ENCODE measurements around the gene FRS3.

FRS3 gene

DNA sequence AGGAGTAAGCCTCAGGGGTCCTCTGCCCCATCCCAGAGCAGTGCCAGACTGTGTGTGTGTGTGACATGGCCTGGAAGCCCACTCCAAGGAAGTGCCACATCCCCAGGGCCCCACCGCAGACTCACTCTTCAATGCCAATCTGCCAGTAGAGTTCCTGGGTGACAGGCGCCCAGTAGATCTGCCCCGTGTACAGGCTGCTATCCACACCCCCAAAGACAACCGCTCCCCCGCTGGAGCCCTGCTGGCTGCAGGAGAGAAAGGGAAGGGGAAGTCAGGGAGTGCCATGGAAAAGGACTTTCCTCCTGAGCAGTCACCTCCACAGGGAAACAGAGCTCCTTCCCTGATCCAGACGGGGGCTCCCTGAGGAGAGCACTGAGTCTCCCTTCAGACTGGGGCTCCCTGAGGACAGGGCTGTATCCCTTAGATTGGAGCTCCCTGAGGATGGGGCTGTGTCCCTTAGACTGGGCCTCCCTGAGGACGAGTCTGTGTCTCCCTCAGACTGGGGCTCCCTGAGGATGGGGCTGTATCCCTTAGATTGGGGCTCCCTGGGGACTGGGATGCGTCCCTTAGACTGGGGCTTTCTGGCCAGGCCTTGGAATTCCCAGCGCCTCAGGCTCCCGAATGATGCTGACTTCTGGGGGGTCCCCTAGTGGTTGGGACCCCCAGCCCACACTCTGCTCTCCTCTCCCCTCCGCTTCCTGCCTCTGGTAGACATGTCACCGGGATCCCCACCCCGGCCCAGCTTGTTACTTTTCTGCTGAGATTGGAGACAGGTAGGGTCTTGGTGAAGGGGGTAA is 39.1 kb downstream of the FRS3 start:
- DNase-seq = no peak

GRCh38 chr6:41739041-41739440 is 40.7 kb downstream of the FRS3 start:
- no peak for DNase-seq

DNA sequence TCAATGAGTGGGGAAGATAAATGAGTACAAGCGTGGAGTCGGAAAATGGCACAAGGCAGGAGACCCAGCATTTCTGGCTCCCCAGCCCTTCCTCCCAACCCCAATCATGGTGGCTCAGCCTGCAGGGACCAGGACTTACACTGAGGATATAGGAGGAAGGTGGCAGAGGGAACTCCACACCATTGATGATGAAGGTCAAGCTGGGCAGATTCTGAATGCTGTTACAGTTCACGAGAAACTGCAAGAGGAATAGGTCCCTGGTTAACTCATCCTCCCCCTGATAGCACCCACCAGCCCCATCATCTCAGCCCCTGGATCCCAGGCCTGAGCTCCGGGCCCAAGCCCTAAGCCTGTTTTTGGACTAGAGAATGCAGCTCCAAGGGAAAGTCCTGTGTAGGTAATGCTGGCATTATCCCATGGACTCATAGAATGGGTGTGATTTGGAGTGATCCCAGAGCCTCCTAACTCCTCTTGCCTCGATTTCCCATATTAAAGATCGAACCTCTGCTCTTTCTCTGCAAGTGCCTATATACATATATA is 42.0 kb downstream of the FRS3 start:
- no peak for DNase-seq

DNA sequence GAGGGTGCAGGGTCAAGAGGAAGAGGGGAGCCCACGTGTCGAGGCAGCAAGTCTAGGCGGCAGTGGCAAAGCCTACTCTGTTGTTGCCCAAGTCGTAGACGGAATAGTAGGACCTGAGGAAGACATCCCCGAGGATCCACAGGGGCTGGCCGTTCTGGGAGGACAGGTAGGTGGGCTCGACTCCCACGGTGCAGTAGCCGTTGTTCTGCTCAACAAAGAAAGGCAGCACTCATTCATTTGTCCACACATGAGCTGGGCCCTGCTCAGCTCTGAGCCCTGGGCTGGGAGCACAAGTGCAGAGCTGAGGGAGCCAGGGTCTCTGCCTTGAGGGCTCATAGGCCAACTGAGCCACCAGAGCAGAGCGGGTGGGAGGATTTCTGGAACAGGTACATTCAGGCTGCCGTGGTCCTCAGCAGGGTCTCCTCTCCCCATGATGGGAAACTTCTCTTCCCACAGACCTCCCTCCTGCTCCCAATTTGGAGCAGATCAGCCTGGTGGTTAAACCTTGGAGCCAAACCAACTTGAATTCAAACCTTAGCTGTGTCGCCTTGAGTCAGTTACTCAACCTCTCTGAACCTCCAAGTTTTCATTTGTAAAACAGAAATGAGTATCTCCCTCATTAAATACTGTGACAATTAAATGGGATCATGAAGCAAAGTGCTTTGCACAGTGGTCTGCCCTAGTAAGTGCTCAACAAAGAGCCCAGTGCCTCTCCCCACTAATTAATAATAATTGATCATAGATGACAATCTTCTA is 42.7 kb downstream of the FRS3 start:
- no peak for DNase-seq

- DNase-seq = no peak
These were observed 43.4 kb downstream of the FRS3 start for GRCh38 chr6:41736186-41736733.

DNA sequence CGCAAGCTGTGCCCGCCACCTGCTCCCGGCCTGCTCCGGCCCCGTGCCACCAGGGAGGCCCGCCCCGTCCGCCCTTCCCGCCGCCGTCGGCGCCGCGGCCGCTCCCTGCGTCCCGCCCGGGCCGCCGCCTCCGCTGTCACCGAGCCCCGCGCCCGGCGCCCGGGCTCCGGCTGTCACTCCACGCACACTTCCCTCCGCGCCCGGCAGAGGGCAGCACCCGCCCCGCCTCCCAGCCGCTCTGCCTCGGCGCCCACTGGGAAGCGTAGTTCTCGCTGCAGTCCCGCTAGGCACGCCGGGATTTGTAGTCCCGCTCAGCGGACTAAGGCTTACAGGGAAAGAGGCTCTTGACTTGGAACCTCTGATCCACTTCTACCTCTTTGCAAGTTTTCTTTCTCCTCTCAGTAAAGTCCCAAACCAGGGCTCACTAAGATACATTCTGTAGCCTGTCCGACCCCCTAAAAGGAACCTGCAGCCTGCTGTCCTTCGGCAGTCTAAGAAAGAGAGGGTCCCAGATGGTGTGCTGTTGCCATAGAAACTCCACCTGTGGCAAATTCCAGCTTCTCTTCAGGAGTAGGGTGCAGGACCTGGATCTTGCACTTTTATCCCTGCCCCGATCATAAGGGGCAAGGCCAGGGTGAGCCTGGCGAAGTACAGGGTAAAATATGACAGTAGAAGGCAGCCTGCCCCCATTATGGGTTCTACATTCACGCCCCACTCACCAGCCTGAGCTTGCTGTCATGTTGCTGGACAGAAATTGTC is 44.1 kb downstream of the FRS3 start, which contains the start of gene TFEB:
Gene TFEB, minus strand, starts transcription at position 182 of the 759 bp plus-strand sequence. CDS start 44,395 bp downstream, outside the sequence.
- peak; percentile 94 for DNase-seq

- peak; percentile 77 for DNase-seq
These were observed 44.9 kb downstream of the FRS3 start for GRCh38 chr6:41734666-41735426.

DNA sequence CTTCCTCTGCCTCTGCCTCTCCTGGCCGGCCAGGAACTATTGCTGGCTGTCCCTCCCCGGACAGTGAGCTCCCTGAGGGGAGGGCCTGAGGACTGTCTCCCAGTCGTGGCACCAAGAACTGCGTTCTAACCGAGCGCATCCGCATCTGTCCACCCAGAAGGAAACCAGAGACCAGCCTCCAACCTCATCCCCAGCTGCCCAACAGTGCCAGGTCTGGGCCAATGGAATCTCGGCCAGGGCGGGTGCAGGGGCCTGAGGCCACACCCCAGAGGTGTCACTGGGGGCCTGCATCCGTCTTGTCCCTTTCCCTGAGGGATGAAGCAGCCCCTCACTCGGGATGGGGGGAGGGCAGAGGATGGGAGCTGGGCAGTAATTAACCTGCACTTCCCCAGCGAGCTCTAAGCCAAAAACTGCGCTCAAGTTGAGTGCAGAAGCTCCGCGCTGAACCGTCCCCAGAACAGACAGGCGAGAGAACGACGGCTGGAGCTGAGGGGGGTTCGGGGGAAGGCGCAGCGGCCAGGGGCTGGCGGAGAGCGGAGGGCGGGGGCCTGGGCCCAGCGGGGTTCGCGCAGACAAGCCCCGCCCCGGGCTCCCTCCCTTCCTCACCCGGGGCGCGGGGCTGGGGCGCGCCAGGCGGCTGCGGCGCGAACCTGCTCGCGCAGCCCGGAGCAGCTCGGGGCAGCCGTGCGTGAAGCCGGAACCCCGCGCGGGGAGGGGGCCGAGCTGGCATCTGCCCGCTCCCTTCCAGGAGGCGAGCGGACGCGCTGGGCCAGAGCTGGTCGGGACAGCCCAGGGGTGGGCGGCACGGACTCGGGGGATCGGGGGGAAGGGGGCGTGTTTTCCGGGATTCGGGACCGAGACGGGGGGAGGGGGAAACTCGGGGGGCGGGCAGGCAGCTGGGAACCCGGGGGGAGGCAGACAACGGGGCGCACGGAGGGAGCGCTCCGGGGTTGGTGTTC is 45.7 kb downstream of the FRS3 start:
- peak; percentile 62 for DNase-seq

DNA sequence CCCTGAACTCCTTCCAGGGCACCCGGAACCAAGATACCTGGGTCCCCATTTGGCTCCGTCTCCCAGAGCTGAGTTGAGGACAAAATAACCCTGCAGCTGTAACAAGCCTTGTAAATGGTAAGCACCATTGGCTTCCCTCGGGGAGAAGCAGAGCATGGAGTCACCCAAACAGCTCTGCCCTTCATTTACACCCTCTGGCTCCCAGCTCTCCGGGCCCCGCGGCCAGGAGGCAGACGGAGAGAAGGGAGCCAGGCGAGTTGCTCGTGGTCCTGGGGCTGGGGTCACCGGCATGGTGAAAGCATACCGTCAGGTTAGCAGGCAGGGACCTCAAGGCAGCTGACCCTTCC is 46.4 kb downstream of the FRS3 start:
- DNase-seq = no peak

DNA sequence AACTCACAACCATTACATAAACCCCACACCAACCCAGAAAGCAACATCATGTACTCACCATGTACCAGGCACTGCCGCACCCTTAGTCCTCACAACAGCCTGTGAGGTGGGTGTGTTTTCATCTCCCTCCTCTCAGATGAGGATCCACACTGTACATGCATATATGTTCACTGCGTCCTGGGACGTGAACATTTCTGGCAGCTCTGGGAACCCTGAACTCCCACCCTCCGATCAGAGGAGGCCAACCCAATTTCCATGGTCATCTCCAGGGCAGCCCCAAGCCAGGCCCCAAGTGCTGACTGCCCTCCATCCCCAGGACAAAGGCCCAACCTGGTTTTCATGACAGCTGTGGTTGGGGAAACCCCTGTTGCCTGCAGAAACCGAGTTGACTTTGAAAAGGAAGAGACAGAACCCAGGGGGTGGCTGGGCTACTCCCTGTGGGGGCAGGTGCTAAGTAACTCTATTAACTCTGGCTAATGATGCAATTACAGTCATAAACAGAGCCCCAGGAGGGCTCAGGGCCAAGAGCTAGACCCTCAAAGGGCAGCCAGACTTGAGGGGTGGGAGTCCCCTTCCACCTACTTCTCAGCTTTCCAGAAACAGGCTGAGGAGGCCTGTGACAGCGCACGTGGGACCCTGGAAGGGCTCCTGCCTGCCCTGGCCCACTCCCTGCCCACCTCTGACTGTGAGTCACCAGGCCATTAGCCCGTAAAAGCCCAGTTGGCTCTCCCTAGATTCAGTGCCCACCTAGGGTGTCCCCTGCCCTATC is 46.9 kb downstream of the FRS3 start:
- DNase-seq = peak; percentile 73

- no peak for DNase-seq
These were observed 47.6 kb downstream of the FRS3 start for GRCh38 chr6:41732149-41732548.

DNA sequence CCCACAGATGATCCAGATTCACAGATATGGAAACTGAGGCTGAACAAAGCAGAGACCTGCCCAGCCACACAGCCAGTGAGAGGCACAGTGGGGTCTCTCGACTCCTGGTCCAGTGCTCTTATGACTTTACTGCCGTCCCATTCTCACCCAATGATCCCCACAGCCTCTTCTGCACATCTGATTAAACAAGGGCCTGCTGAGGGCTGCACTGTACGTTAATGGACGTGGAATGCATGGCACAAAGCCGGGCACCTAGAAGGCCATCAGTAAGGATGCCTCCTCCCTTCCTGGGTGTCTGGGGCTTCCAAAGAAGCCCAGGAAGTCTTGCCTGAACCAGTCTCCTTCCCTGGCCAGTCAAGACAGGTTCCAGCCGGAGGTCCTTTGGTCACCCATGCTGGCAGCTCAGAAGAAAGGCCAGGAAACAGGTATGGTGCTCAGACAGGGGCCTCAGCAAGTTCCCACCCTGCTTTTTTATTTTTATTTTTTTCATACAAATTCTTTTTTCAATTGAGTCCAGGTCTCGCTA is 48.1 kb downstream of the FRS3 start:
- no peak for DNase-seq

DNA sequence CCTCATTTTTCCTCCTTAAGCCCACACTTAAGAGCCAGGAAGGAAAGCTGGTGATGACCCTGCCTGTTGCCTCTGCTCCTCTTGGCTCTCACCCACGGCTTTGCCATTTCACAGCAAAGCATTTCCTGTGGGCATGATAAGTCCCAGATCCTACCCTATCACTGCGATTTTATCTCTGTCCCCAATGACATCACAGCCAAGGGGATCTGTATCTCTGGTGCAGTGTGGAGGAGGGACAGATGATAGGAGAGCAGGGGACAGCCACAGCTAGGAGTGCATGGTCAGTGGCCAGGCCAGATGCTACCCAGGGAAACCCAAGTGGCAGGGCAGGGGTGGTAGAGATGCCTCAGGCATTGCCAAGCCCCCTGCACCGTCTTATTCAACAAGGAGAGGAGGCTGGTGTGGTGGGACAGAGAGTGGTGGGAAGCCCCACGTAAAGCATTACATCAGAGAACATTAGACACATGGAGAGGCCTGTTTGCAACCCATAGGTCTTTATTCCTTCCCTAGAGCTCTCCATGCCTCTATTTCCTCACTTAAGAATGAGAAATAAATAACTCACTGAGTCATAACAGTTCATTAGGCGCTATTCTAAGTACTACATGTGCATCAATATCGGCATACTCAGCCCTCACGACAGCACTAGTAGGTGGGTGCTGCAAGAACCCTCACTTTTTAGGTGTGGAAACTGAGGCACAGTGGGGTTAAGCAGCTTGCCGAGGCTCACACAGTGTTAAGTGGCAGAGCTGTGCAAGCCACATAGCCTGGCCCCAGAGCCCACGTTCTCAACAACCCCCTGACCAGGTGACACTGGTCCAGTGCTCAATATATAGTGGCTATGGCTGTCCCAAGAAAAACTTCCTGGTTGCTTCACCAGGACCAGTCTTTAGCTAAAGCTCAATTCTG is 48.9 kb downstream of the FRS3 start:
- peak; percentile 38 for DNase-seq

DNA sequence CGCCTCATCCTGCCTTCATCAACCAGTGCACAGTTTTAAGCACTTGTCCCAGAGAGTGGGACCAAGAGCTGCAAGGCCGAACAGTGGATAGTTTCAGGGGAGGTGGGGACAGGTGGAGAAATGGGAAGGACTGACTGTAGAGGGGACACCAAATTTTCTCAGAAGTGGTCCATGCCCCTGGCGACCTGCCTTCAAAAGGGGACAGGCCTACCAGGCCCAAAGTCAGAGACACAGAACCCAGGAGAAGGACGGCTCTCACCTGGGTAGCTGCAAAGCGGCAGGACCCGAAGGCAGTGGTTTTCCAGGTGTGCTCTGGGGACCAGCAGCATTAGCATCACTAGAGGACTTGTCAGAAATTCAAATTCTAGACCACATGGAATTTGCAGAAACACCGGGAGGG is 50.1 kb downstream of the FRS3 start:
- no peak for DNase-seq

DNA sequence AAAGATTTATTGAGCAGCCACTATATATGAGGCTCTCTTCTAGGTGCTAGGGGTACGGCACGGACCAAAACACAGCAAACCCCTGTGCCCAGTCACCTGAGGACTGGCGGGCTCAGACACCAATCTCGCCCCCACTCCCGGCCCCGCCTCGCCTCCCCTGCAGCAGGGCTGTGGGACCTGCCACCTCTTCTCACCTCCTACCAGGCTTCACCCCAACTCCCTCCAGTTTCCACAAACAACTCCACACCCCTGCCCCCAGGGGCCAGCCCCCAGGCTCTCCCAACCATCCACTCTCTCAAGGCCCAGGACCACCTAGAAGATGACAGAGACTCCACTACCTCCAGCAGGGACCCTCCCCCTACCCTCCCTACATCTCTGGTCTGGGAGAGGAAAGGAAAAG is 50.7 kb downstream of the FRS3 start:
- DNase-seq = no peak

DNA sequence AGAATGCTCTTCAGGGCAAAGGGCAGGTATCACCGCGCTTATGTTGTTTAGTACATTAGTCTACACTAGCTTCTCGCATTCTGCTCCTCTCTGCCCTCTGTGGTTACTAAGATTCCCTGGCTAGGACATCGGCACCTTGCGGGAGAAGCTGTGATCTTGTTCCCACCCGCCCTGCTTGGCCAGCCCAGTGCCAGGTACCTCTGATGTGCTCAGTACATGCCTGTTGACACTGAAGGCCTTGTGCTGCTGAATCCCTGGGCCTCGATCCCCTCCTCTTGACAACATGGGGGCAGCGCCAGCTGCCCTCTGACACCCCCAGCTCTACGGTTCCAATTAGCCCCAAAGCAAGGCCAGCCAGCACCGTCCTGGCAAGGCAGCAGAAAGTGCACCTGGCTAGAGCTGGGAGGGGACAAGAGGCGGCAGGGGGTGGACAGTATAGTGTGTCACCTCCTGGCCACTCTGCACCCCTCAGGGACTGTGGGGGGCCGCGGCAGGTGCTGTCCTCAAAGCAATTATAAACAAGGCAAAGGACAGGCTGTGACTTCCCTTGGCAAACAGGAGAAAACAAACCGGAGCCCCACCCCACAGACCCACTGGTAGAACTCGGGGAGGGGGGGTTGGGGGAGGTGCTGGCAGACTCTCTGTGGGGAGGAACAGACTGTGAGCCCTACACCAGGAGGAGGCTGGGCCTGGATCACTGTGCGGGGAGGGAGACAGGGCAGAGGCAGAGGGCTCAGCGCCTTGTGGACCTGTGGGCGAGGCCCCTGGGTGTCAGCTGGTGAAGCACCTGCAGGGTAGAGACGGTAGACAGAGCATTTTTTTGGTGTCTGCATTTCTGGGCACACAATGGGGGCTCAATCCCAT is 51.4 kb downstream of the FRS3 start:
- DNase-seq = no peak

- DNase-seq = no peak
These were observed 52.0 kb downstream of the FRS3 start for GRCh38 chr6:41727705-41728072.

- DNase-seq = no peak
These were observed 52.8 kb downstream of the FRS3 start for GRCh38 chr6:41726876-41727275.
